Liver (tissue), 9 donors: ENCODE data around the gene SLC26A1. TPM values are rescaled to one million over a fixed set of nuclear protein-coding genes. Genes with fewer than 3 reads are reported as not detected.

Source experiments
- DNase-seq: peaks from one replicate; pipeline ENCODE4 v3.0.0-alpha.2; 2017; ENCODE audit warnings: low spot score
- H3K27ac ChIP-seq, 2 donors: one replicate each; pipeline ENCODE4 v1.7.0; 2013; ENCODE audit warnings: inconsistent platforms in 2 of 2, low read length in 2 of 2, control low read depth in 1 of 2, low read depth in 1 of 2, mild to moderate bottlenecking in 1 of 2
- H3K27me3 ChIP-seq, 4 donors: one replicate each; pipeline versions ENCODE4 v1.6.1 to v1.7.0; 2013; ENCODE audit warnings: low read length in 3 of 4, inconsistent platforms in 1 of 4, mild to moderate bottlenecking in 1 of 4, moderate library complexity in 1 of 4; ENCODE audit not compliant: control insufficient read depth in 4 of 4, insufficient read depth in 4 of 4
- H3K36me3 ChIP-seq, 4 donors: one replicate each; pipeline versions ENCODE4 v1.6.1 to v1.7.0; 2013; ENCODE audit warnings: low read length in 3 of 4, mild to moderate bottlenecking in 3 of 4, low read depth in 1 of 4, moderate library complexity in 1 of 4; ENCODE audit not compliant: control insufficient read depth in 4 of 4, insufficient read depth in 3 of 4
- H3K4me1 ChIP-seq, 4 donors: one replicate each; pipeline versions ENCODE4 v1.6.1 to v1.7.0; 2013; ENCODE audit warnings: low read length in 3 of 4, mild to moderate bottlenecking in 3 of 4, moderate library complexity in 1 of 4; ENCODE audit not compliant: control insufficient read depth in 4 of 4, insufficient read depth in 4 of 4
- H3K4me3 ChIP-seq, 3 donors: one replicate each; pipeline versions ENCODE4 v1.6.1 to v1.7.0; 2013; ENCODE audit warnings: low read length in 3 of 3, control low read depth in 1 of 3, low read depth in 1 of 3, mild to moderate bottlenecking in 1 of 3
- H3K9ac ChIP-seq, 2 donors: one replicate each; pipeline ENCODE4 v1.7.0; 2013; ENCODE audit warnings: low read length in 2 of 2, mild to moderate bottlenecking in 2 of 2, moderate library complexity in 2 of 2, control low read depth in 1 of 2, low read depth in 1 of 2
- H3K9me3 ChIP-seq, 4 donors: one replicate each; pipeline versions ENCODE4 v1.6.1 to v1.7.0; 2013; ENCODE audit warnings: low read length in 3 of 4; ENCODE audit not compliant: control insufficient read depth in 4 of 4
- EGR1 ChIP-seq, 2 donors: IDR thresholded peaks; 2 replicates each; pipeline ENCODE4 v1.6.1; 2016 to 2018; ENCODE audit warnings: antibody characterized with exemption in 2 of 2, low read depth in 2 of 2
- FOXA1 ChIP-seq: IDR thresholded peaks from 2 replicates; pipeline ENCODE4 v1.6.1; 2016; ENCODE audit warnings: antibody characterized with exemption
- GABPA ChIP-seq, 2 donors: IDR thresholded peaks in 1 of 2; conservative IDR thresholded peaks in 1 of 2; 2 replicates each; pipeline ENCODE4 v1.6.1; 2016; ENCODE audit warnings: antibody characterized with exemption in 2 of 2, mild to moderate bottlenecking in 1 of 2, moderate library complexity in 1 of 2
- HNF4A ChIP-seq, 2 donors: conservative IDR thresholded peaks; 2 replicates each; pipeline ENCODE4 v1.6.1; 2016; ENCODE audit warnings: antibody characterized with exemption in 2 of 2, mild to moderate bottlenecking in 2 of 2
- HNF4G ChIP-seq: IDR thresholded peaks from 2 replicates; pipeline ENCODE4 v1.6.1; 2016; ENCODE audit warnings: antibody characterized with exemption
- JUND ChIP-seq, 2 donors: IDR thresholded peaks; 2 replicates each; pipeline ENCODE4 v1.6.1; 2016; ENCODE audit warnings: antibody characterized with exemption in 2 of 2
- NR2F2 ChIP-seq: IDR thresholded peaks from 2 replicates; pipeline ENCODE4 v1.6.1; 2016; ENCODE audit warnings: antibody characterized with exemption
- RAD21 ChIP-seq, 2 donors: IDR thresholded peaks; 2 replicates each; pipeline ENCODE4 v1.6.1; 2016; ENCODE audit warnings: antibody characterized with exemption in 2 of 2, mild to moderate bottlenecking in 2 of 2
- REST ChIP-seq: IDR thresholded peaks from 2 replicates; pipeline ENCODE4 v1.6.1; 2016; ENCODE audit warnings: antibody characterized with exemption, mild to moderate bottlenecking
- RXRA ChIP-seq, 2 donors: IDR thresholded peaks; 2 replicates each; pipeline ENCODE4 v1.6.1; 2017 to 2018; ENCODE audit warnings: antibody characterized with exemption in 2 of 2, mild to moderate bottlenecking in 1 of 2
- SP1 ChIP-seq: IDR thresholded peaks from 2 replicates; pipeline ENCODE4 v1.6.1; 2018; ENCODE audit warnings: antibody characterized with exemption, mild to moderate bottlenecking
- TAF1 ChIP-seq: conservative IDR thresholded peaks from 2 replicates; pipeline ENCODE4 v1.6.1; 2016; ENCODE audit warnings: antibody characterized with exemption, mild to moderate bottlenecking
- YY1 ChIP-seq: IDR thresholded peaks from 2 replicates; pipeline ENCODE4 v1.6.1; 2016; ENCODE audit warnings: antibody characterized with exemption, mild to moderate bottlenecking
- ZBTB33 ChIP-seq: IDR thresholded peaks from 2 replicates; pipeline ENCODE4 v1.6.1; 2016; ENCODE audit warnings: antibody characterized with exemption
- WGBS: extraction: QIAGEN DNeasy Blood & Tissue Kit; methylation state at CpG from one replicate; pipeline ENCODE4 v1.1.7; 2013; 5-methylcytosine and 5-hydroxymethylcytosine counted together
- polyA plus RNA-seq, 2 donors: library from polyadenylated mRNA; stranded (reverse) in 1 of 2; unstranded in 1 of 2; fragments of 200-250 nt in 1 of 2; fragments of >200 nt in 1 of 2; fragmentation: Nextera tagmentation in 1 of 2; extraction: Ambion mirVana in 1 of 2; gene quantifications; one replicate each; pipeline versions ENCODE4 v1.2.1 to v1.2.3, GENCODE V29; 2013 to 2015
- total RNA-seq, 2 donors: library from RNA; depleted of rRNA; stranded (reverse); fragments of >200 nt; gene quantifications; one replicate each; pipeline ENCODE4 v1.2.3, GENCODE V29; 2014
- TF ChIP-seq, protein P1 (sequence below): IDR thresholded peaks from 2 replicates; pipeline ENCODE4 v1.6.1; 2016; ENCODE audit warnings: antibody characterized with exemption
- donor health status: healthy.
- donor health status: healthy.
- donor health status: healthy.
- donor health status: healthy.
- donor health status: healthy.

Gene SLC26A1
- total and polyA plus RNA-seq, 4 donors: 5.1 to 41.0 (median 26.3) TPM

DNA sequence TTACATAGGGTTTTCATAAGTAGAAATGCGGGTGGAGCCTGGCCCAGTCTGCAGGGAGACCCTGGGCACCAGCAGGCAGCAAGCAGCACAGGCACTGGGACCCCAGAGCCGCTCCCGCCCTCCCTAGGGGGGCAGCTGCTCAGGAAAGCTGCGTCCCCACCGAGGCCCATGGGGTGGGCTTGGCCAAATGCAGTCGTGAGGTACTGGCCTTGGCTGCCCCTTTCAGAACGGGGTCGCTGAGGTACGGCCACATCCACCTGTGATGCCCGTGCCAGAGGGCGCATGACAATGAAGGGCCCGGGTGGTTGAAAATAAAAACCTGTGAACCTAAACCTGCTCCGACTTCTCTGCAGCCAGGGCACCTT lies 44.3 kb downstream of the SLC26A1 start (continued):
- TF ChIP-seq HNF4A (conservative IDR thresholded peaks at IDR 0.05) (no peak), HNF4G (no peak), EGR1 (IDR thresholded peaks at IDR 0.05; ENCODE audit: low read depth in 2 of 2) (no peak), RXRA (IDR thresholded peaks at IDR 0.05) (no peak), SP1 (no peak), ZBTB33 (no peak)

GRCh38 chr4:948101-948935 lies 44.9 kb downstream of the SLC26A1 start:
- Histone ChIP-seq H3K9me3 (no peaks in the 10 kb centered on the region), H3K27me3 (no peaks in the 10 kb centered on the region), H3K4me3 (no peak overlapping the region), H3K36me3 (peaks cover 0 to 3% (median under 1%) of the 10 kb centered on the region in 4 donors), H3K4me1 (peaks cover 0 to 1% (median 0%) of the 10 kb centered on the region in 4 donors), H3K27ac (no peak overlapping the region), H3K9ac (no peak overlapping the region)
- DNase-seq: no peak
- 87% methylated on average over 33 of the region's 33 CpGs for WGBS
- no peak for TF ChIP-seq TAF1
- no peak for TF ChIP-seq RXRA (IDR thresholded peaks at IDR 0.05)
- no peak for TF ChIP-seq JUND (IDR thresholded peaks at IDR 0.05)
- no peak for TF ChIP-seq NR2F2
- no peak for TF ChIP-seq HNF4G
- no peak for TF ChIP-seq EGR1 (IDR thresholded peaks at IDR 0.05; ENCODE audit: low read depth in 2 of 2)
- TF ChIP-seq REST: no peak
- no peak for TF ChIP-seq FOXA1
- TF ChIP-seq YY1: no peak
- TF ChIP-seq ZBTB33: no peak
- TF ChIP-seq, protein P1, sequence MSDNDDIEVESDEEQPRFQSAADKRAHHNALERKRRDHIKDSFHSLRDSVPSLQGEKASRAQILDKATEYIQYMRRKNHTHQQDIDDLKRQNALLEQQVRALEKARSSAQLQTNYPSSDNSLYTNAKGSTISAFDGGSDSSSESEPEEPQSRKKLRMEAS: no peak
- TF ChIP-seq HNF4A (conservative IDR thresholded peaks at IDR 0.05): no peak
- no peak for TF ChIP-seq GABPA (IDR thresholded peaks at IDR 0.05 in 1 of 2, conservative IDR thresholded peaks at IDR 0.05 in 1 of 2)
- TF ChIP-seq RAD21 (IDR thresholded peaks at IDR 0.05): no peak
